ENCODE results near the gene ZCCHC14. TPM values are rescaled to one million over a fixed set of nuclear protein-coding genes. Genes with fewer than 3 reads are reported as not detected.

The ZCCHC14 gene
- total and polyA plus RNA-seq, 4 donors: 7.4 to 31.1 (median 19.3) TPM

DNA sequence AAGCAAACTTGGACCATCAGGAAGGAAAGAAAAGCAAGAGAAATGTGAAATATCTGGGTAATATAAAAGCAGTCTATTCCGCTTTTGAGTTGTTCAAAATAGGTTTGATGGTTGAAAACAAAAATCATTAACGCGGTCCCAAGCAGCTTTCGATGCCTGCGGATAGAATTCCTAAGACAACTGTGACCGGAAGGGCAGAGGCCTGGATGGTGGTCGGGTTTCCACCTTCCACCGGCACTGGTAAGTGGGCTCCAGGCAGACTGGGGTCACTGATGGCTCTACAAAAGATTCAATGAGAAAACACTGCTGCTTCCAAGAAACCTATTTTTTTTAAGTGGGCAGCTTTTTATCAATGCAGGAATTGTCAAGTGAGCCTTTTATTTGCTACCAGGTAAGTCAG, 49.8 kb downstream of the ZCCHC14 start:
- no peak overlapping the region for H3K9ac ChIP-seq (ENCODE audit: insufficient read depth in 1 of 2, low read length in 2 of 2)
- peaks cover 0 to 6% (median 4%) of the 10 kb centered on the region in 5 donors for H3K4me1 ChIP-seq (ENCODE audit: control insufficient read depth in 5 of 5, insufficient read depth in 5 of 5, low read length in 5 of 5)
- no peak for TF ChIP-seq CTCF (IDR thresholded peaks at IDR 0.05; ENCODE audit: control extremely low read depth, extremely low read depth)
- peaks cover 0 to 3% (median 0%) of the 10 kb centered on the region in 4 donors for H3K9me3 ChIP-seq (ENCODE audit: control insufficient read depth in 4 of 4, insufficient read depth in 3 of 4, low read length in 3 of 4)
- no peak for ATAC-seq (ENCODE audit: insufficient read depth, low FRiP score)
- H3K27me3 ChIP-seq (ENCODE audit: control insufficient read depth in 3 of 3, insufficient read depth in 3 of 3, low read length in 2 of 3): no peaks in the 10 kb centered on the region
- no peak overlapping the region for H3K27ac ChIP-seq (ENCODE audit: low read depth in 1 of 2, low read length in 1 of 2)
- no peak for DNase-seq
- H3K36me3 ChIP-seq (ENCODE audit: control insufficient read depth in 4 of 4, insufficient read depth in 4 of 4, low read length in 4 of 4): peaks cover 0 to 26% (median 12%) of the 10 kb centered on the region in 4 donors
- 97 to 98% methylated on average over 8 of the region's 8 CpGs for WGBS, 2 donors
- no peak overlapping the region for H3K4me3 ChIP-seq

DNA sequence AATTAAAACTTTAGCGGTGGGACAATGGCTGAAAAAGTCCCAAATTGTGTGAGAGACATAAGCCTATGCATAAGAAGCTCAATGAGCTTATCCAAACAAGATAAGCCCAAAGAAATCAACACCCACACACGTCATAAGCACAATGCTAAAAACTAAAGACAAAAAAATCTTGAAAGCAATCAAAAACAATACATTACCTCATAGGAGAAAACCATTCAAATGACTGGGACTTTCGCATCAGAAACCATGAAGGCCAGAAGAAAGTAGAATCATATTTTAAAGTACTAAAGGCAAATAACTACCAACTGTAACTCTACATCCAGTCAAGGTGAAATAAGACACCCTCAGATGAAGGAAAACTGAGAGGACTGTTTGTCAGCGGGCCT, 50.2 kb downstream of the ZCCHC14 start:
- no peak for DNase-seq
- Histone ChIP-seq H3K9ac (ENCODE audit: insufficient read depth in 1 of 2, low read length in 2 of 2) (no peak overlapping the region), H3K4me3 (no peak overlapping the region), H3K9me3 (ENCODE audit: control insufficient read depth in 4 of 4, insufficient read depth in 3 of 4, low read length in 3 of 4) (peaks cover 0 to 3% (median 0%) of the 10 kb centered on the region in 4 donors), H3K36me3 (ENCODE audit: control insufficient read depth in 4 of 4, insufficient read depth in 4 of 4, low read length in 4 of 4) (peaks cover 0 to 21% (median 9%) of the 10 kb centered on the region in 4 donors), H3K4me1 (ENCODE audit: control insufficient read depth in 5 of 5, insufficient read depth in 5 of 5, low read length in 5 of 5) (peaks cover 0 to 6% (median 6%) of the 10 kb centered on the region in 5 donors), H3K27ac (ENCODE audit: low read depth in 1 of 2, low read length in 1 of 2) (no peak overlapping the region), H3K27me3 (ENCODE audit: control insufficient read depth in 3 of 3, insufficient read depth in 3 of 3, low read length in 2 of 3) (no peaks in the 10 kb centered on the region)
- 94% methylated on average over 4 of the region's 4 CpGs for WGBS, 2 donors
- ATAC-seq (ENCODE audit: insufficient read depth, low FRiP score): no peak
- no peak for TF ChIP-seq CTCF (IDR thresholded peaks at IDR 0.05; ENCODE audit: control extremely low read depth, extremely low read depth)

GRCh38 chr16:87441886-87442580, 50.8 kb downstream of the ZCCHC14 start:
- no peak for TF ChIP-seq CTCF (IDR thresholded peaks at IDR 0.05; ENCODE audit: control extremely low read depth, extremely low read depth)
- ATAC-seq (ENCODE audit: insufficient read depth, low FRiP score) (no peak), DNase-seq (no peak)
- no peaks in the 10 kb centered on the region for H3K27me3 ChIP-seq (ENCODE audit: control insufficient read depth in 3 of 3, insufficient read depth in 3 of 3, low read length in 2 of 3)
- 96 to 99% methylated on average over 12 of the region's 12 CpGs for WGBS, 2 donors
- H3K9ac ChIP-seq (ENCODE audit: insufficient read depth in 1 of 2, low read length in 2 of 2): no peak overlapping the region
- H3K9me3 ChIP-seq (ENCODE audit: control insufficient read depth in 4 of 4, insufficient read depth in 3 of 4, low read length in 3 of 4): peaks cover 0 to 3% (median 0%) of the 10 kb centered on the region in 4 donors
- H3K4me1 ChIP-seq (ENCODE audit: control insufficient read depth in 5 of 5, insufficient read depth in 5 of 5, low read length in 5 of 5): peaks cover 0 to 7% (median 6%) of the 10 kb centered on the region in 5 donors
- H3K27ac ChIP-seq (ENCODE audit: low read depth in 1 of 2, low read length in 1 of 2): no peak overlapping the region
- H3K4me3 ChIP-seq: no peak overlapping the region
- peaks cover 0 to 17% (median 7%) of the 10 kb centered on the region in 4 donors for H3K36me3 ChIP-seq (ENCODE audit: control insufficient read depth in 4 of 4, insufficient read depth in 4 of 4, low read length in 4 of 4)

Measured in lung (tissue), 12 donors.